Activated CD4-positive, alpha-beta memory T cell treated with anti-CD3 and anti-CD28 coated beads, Interleukin-2, amount 10 ng/mL, durations not matched to agents 7 days and 5 days (primary cell): ENCODE measurements around the gene ADCY7. TPM values are rescaled to one million over a fixed set of nuclear protein-coding genes. Genes with fewer than 3 reads are reported as not detected.

Experiments used
- CTCF ChIA-PET: fragments of 350-600 bp; sonication (Branson Sonifier 250); formaldehyde crosslinking; loops from one replicate; lab custom pipeline; 2021; ENCODE audit warnings: antibody characterized with exemption, inconsistent platforms; lab: Charles Lee
- POLR2A ChIA-PET: fragments of 350-600 bp; sonication (Branson Sonifier 250); formaldehyde crosslinking; loops from one replicate; lab custom pipeline; 2021; ENCODE audit warnings: antibody characterized with exemption; lab: Charles Lee
- DNase-seq: peaks from one replicate; pipeline ENCODE4 v3.0.0-alpha.2; 2020
- H3K27ac Mint-ChIP-seq: one replicate; pipeline ENCODE4 v1.8.0; 2021; ENCODE audit warnings: mild to moderate bottlenecking, mixed read lengths
- H3K27me3 Mint-ChIP-seq: one replicate; pipeline ENCODE4 v1.8.0; 2021; ENCODE audit warnings: mixed read lengths
- H3K36me3 Mint-ChIP-seq: one replicate; pipeline ENCODE4 v1.8.0; 2021; ENCODE audit warnings: low read depth, mixed read lengths
- H3K4me1 Mint-ChIP-seq: one replicate; pipeline ENCODE4 v1.8.0; 2021; ENCODE audit warnings: mixed read lengths
- H3K4me3 Mint-ChIP-seq: one replicate; pipeline ENCODE4 v1.8.0; 2021; ENCODE audit warnings: mild to moderate bottlenecking, mixed read lengths
- H3K9me3 Mint-ChIP-seq: one replicate; pipeline ENCODE4 v1.8.0; 2021; ENCODE audit warnings: mixed read lengths
- total RNA-seq, 2 experiments: library from RNA; stranded (reverse); gene quantifications; one replicate each; pipeline ENCODE4 v1.2.3, GENCODE V29; 2021

The ADCY7 gene
- total RNA-seq, 2 experiments from 2014 or later: 266 to 270 TPM

DNA sequence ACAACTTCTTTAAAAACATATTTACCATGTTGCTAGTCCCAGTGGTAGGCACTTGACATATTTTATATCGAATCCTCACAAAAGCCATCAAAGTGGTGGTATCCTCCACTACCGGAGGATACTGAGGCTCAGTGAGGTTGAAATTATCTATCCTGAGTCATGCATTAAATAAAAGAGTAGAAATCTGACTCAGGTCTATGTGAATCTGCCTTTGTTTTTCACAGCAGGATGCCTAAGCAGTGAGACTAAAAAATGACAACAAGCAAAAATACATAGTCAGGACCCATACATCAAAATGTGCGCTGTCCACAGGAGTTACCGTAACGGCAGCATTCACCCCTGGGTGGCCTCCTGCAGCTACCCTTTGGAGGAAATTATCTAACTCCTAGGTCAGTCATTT lies 84.8 kb downstream of the ADCY7 start:
- DNase-seq: no peak
- H3K4me1 Mint-ChIP-seq: peaks cover 28% of the 10 kb centered on the region
- no peaks in the 10 kb centered on the region for H3K27me3 Mint-ChIP-seq
- H3K27ac Mint-ChIP-seq: no peak overlapping the region
- POLR2A ChIA-PET: interaction anchor here (7.8 to 8.5 kb wide), 2 partner anchors 12 to 24 kb away, joined by 79 to 86 read pairs; no protein-coding TSS in a partner anchor
- H3K9me3 Mint-ChIP-seq: peaks cover 11% of the 10 kb centered on the region
- peaks cover 85% of the 10 kb centered on the region for H3K36me3 Mint-ChIP-seq
- CTCF ChIA-PET: interaction anchor here (1.0 to 13.0 kb wide), 6 partner anchors 8 to 455 kb away, joined by 3 to 364 read pairs (median 4); partner anchors contain the start of gene CNEP1R1
- no peak overlapping the region for H3K4me3 Mint-ChIP-seq

DNA sequence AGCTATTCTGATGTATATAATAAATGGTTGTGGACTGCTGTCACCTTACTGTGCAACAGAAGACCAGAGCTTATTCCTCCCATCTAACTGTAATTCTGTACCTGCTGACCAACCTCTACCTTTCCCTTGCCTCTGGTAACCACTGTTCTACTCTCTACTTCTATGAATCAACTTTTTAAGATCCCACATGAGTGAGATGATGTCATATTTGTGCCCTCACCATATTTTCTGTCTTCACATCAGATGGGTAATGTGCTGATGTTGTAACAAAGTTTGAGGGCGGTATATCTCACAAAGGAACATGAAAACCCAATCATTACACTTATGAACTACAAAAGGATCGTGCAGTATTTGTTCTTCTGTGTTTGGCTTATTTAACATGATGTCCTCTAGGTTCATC lies 85.6 kb downstream of the ADCY7 start:
- Mint-ChIP-seq H3K36me3 (peaks cover 79% of the 10 kb centered on the region), H3K27me3 (no peaks in the 10 kb centered on the region), H3K9me3 (peaks cover 11% of the 10 kb centered on the region), H3K4me3 (no peak overlapping the region), H3K27ac (no peak overlapping the region), H3K4me1 (peaks cover 29% of the 10 kb centered on the region)
- CTCF ChIA-PET: interaction anchor here (0.8 to 13.0 kb wide), 7 partner anchors 8 to 454 kb away, joined by 3 to 364 read pairs (median 4); partner anchors contain the start of gene CNEP1R1
- POLR2A ChIA-PET: interaction anchor here (7.8 to 8.5 kb wide), 2 partner anchors 13 to 24 kb away, joined by 79 to 86 read pairs; no protein-coding TSS in a partner anchor
- no peak for DNase-seq

DNA sequence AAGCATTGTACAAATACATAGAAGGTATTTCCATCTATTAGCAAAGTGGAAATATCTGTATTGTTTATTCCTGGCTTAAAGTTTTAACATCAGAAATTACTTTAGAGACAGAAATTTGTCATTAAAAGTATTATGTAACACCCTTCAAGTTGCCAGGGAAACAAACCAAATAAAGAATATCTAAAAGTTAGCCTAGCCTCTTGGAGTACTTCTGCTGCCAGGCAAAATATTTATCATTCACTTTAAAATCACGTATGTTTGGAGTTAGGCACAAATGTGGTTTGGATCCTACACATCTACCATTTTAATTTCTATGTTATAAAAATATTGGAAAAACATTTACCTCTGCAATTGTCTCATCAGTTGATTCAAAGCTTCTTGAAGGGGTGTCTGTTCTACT lies 87.7 kb downstream of the ADCY7 start:
- H3K27ac Mint-ChIP-seq: no peak overlapping the region
- POLR2A ChIA-PET: interaction anchor here (0.8 to 8.5 kb wide), 6 partner anchors 11 to 388 kb away, joined by 3 to 86 read pairs (median 5); partner anchors contain the start of gene CYLD

DNA sequence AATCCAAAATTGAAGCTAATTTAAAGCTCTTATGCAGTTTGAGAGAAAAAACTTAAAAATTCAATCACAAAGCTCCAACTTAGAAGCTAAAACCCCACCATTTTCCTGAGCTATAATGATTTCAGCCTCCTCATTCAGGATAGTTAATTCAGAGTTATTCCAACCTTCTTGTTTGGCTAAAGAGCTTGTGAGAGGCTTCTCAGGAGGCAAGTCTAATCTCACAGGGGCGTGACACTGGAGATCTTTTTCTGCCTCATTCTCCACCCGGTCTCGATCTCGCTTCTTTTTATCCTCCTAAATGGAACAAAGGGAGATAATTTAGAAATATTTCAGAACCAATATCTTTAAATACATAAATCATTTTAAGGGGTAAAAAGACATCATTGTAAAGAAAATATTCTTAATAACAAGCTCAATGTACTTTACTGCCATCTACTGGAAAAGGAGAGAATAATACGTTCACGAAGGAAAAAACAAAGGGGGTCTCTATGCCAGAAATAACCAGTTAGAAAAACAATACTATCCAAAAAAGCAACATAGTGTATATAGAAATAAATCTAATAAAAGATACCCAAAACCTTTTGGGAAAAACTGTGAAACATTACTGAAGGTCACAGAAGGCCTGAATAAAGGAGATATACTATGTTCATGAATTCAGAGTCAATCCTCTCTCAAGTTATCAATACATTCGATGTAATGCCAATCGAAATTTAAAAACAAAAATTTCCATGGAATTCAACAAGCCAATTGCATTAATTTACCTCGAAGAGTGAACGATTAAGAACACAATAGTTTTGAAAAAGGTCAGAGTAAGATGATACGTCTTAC lies 88.5 kb downstream of the ADCY7 start:
- ChIA-PET POLR2A (interaction anchor here (0.8 to 8.5 kb wide), 7 partner anchors 10 to 387 kb away, joined by 3 to 86 read pairs (median 3); partner anchors contain the start of gene CYLD), CTCF (interaction anchor here (0.6 to 13.0 kb wide), 28 partner anchors 8 to 452 kb away, joined by 3 to 364 read pairs (median 5); partner anchors contain the start of genes BRD7, CNEP1R1 and CYLD)
- no peak overlapping the region for H3K27ac Mint-ChIP-seq
- H3K27me3 Mint-ChIP-seq: no peaks in the 10 kb centered on the region
- no peak for DNase-seq
- peaks cover 30% of the 10 kb centered on the region for H3K4me1 Mint-ChIP-seq
- no peaks in the 10 kb centered on the region for H3K9me3 Mint-ChIP-seq
- no peak overlapping the region for H3K4me3 Mint-ChIP-seq
- H3K36me3 Mint-ChIP-seq: peaks cover 66% of the 10 kb centered on the region

More for the DNA sequence above, 87.7 kb downstream of the ADCY7 start:
- Mint-ChIP-seq H3K4me1 (peaks cover 26% of the 10 kb centered on the region), H3K36me3 (peaks cover 67% of the 10 kb centered on the region), H3K9me3 (peaks cover 2% of the 10 kb centered on the region), H3K4me3 (no peak overlapping the region), H3K27me3 (no peaks in the 10 kb centered on the region)
- DNase-seq: no peak
- CTCF ChIA-PET: interaction anchor here (0.8 to 13.0 kb wide), 22 partner anchors 9 to 452 kb away, joined by 3 to 364 read pairs (median 6); partner anchors contain the start of genes BRD7, CNEP1R1 and CYLD

DNA sequence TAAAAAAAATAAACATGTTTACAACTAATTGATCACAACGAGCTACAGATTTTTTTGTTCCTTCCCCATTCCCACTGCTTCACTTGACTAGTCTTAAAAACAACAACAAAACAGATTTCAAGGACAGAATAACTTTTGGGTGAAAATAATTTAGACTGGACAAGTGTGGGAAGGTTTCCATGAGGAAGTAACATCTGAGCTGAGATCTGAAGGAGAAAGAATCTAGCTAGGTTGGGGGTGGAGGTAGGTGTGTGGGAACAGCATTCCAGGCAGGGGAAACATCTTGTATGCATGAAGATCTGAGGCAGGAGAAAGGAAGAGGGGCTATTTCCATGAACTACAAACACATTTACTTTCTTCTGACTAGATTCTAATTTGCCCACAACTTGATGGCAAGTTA lies 93.3 kb downstream of the ADCY7 start:
- no peak for DNase-seq
- no peaks in the 10 kb centered on the region for H3K9me3 Mint-ChIP-seq
- no peak overlapping the region for H3K4me3 Mint-ChIP-seq
- H3K4me1 Mint-ChIP-seq: peaks cover 41% of the 10 kb centered on the region
- H3K36me3 Mint-ChIP-seq: peaks cover 65% of the 10 kb centered on the region
- no peaks in the 10 kb centered on the region for H3K27me3 Mint-ChIP-seq
- H3K27ac Mint-ChIP-seq: no peak overlapping the region
- ChIA-PET CTCF (interaction anchor here (0.6 to 13.0 kb wide), 12 partner anchors 8 to 447 kb away, joined by 3 to 364 read pairs (median 4); partner anchors contain the start of gene CNEP1R1), POLR2A (interaction anchor here (1.0 to 3.3 kb wide), 5 partner anchors 8 to 447 kb away, joined by 3 to 18 read pairs (median 3); no protein-coding TSS in a partner anchor)

DNA sequence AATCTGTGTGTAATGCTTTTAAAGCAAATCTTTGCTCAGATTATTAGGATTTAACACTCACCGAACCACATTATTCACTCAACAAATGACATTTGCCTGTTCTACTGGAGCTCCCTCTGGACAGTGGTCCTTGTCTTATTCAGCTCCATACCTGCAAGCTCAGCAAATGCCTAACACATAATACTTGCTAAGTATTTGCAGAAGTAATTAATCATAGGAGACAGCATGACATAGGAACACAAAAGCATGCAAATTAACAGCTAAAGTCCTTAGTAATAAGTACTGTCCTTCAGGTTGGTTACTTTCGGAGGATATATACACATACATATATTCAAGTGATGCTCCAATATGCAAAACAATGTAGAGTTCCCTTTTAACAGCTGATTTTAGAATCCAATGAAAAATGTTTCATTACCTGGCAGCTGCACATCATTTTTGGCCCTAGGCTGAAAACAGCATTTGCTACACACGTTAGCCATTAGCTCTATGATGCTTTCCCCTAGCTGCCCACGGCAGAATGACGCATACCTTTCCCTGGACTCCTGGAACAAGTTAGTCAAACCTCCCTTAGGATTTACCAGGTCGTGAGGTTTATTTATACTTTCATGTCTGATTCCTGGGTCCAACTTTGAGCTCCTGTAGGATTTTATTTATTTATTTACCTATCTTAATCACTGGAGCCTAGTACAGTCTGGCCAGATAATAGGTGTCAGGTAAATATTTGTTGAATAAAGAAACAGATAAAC lies 93.9 kb downstream of the ADCY7 start:
- POLR2A ChIA-PET: interaction anchor here (0.8 to 3.3 kb wide), 9 partner anchors 7 to 446 kb away, joined by 3 to 18 read pairs (median 4); no protein-coding TSS in a partner anchor
- H3K4me3 Mint-ChIP-seq: no peak overlapping the region
- CTCF ChIA-PET: interaction anchor here (0.6 to 13.0 kb wide), 12 partner anchors 8 to 446 kb away, joined by 3 to 364 read pairs (median 4); partner anchors contain the start of gene CNEP1R1
- H3K4me1 Mint-ChIP-seq: peaks cover 41% of the 10 kb centered on the region
- no peaks in the 10 kb centered on the region for H3K27me3 Mint-ChIP-seq
- no peaks in the 10 kb centered on the region for H3K9me3 Mint-ChIP-seq
- H3K27ac Mint-ChIP-seq: no peak overlapping the region
- H3K36me3 Mint-ChIP-seq: peaks cover 65% of the 10 kb centered on the region
- no peak for DNase-seq

DNA sequence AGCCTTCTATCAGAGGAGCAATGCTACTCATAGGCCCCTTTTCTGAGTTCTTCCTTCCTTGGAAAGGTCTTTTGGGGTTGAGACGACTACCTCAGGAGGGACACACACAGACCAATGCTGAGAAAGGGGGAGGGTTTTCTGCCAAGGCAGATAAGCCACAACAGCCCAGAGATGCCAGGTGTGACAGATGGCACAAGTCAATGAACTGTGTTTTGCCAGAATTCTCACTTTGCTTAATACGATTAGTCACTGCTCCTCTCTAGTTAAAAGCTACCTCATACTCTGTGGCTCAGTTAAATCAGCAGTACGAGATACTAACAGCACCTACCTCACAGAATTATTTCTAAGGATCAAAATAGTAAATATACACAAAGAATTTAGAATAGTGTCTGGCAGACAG lies 94.4 kb downstream of the ADCY7 start:
- ChIA-PET POLR2A (interaction anchor here (0.8 to 3.3 kb wide), 8 partner anchors 17 to 446 kb away, joined by 3 to 18 read pairs (median 4); no protein-coding TSS in a partner anchor), CTCF (interaction anchor here (0.8 to 13.0 kb wide), 6 partner anchors 9 to 446 kb away, joined by 3 to 364 read pairs (median 18); partner anchors contain the start of gene CNEP1R1)
- no peak for DNase-seq
- Mint-ChIP-seq H3K4me1 (peaks cover 45% of the 10 kb centered on the region), H3K27me3 (no peaks in the 10 kb centered on the region), H3K9me3 (no peaks in the 10 kb centered on the region), H3K36me3 (peaks cover 66% of the 10 kb centered on the region), H3K4me3 (no peak overlapping the region), H3K27ac (no peak overlapping the region)

DNA sequence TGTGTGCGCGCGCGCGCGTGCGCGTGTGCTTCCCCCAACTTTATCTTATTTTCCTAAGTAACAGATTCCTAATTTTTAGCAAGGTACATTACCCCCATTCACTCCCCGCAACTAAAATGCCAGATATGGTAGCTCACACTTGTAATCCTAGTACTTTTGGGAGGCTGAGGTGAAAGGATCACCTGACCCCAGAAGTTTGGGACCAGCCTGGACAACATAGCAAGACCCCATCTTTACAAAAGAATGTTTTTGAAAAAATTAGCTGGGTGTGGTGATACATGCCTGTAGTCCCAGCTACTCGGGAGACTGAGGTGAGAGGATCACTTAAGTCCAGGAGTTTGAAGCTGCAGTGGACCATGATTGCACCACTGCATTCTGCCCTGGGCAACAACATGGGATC lies 97.3 kb downstream of the ADCY7 start:
- Mint-ChIP-seq H3K36me3 (peaks cover 69% of the 10 kb centered on the region), H3K27ac (no peak overlapping the region), H3K4me3 (no peak overlapping the region), H3K4me1 (peaks cover 58% of the 10 kb centered on the region), H3K27me3 (no peaks in the 10 kb centered on the region), H3K9me3 (no peaks in the 10 kb centered on the region)
- DNase-seq: no peak
- CTCF ChIA-PET: interaction anchor here (1.1 to 5.2 kb wide), 3 partner anchors 9 to 153 kb away, joined by 4 to 29 read pairs (median 7); no protein-coding TSS in a partner anchor
- POLR2A ChIA-PET: no interaction called here

DNA sequence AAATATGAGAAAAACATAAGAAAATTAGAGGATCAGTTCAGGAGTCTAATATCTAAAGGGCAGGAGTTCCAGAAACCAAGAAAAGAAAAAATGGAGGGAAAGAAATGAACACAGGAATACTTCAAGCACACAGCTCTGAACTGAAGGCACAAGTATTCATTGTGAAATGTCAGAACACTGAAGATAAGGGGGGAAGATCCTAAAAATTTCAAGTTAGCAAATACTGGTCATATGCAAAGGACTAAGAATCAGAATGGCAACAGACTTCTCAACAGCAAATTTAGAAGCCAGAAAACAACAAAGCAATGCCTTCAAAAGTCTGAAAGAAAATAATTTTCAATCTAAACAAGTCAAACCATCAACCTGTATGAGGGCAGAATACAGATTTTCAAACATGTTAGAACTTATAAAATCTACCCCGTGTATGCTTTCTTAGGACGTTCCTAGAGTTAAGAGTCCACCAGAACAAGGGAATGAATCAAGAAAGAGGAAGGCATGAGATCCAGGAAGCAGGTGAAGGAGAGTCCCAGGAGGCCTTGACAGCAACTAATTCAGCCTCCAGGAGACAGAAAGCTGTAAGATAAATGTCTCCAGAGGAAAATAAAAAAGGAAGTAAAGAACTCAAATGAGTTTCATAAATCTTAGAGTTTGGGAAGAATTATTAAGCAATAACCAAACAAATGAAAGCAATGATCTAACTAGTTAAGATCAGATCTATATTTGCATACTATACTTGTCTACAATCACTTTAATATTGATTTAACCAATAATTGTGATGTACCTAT lies 99.6 kb downstream of the ADCY7 start:
- no peaks in the 10 kb centered on the region for H3K27me3 Mint-ChIP-seq
- no peaks in the 10 kb centered on the region for H3K9me3 Mint-ChIP-seq
- CTCF ChIA-PET: interaction anchor here (0.6 to 5.2 kb wide), 3 partner anchors 39 to 300 kb away, joined by 3 to 29 read pairs (median 23); no protein-coding TSS in a partner anchor
- H3K36me3 Mint-ChIP-seq: peaks cover 54% of the 10 kb centered on the region
- H3K4me3 Mint-ChIP-seq: peak overlapping the region; percentile 0
- peaks cover 56% of the 10 kb centered on the region for H3K4me1 Mint-ChIP-seq
- POLR2A ChIA-PET: interaction anchor here (0.9 to 2.2 kb wide), 4 partner anchors 9 to 382 kb away, joined by 3 to 15 read pairs (median 3); no protein-coding TSS in a partner anchor
- H3K27ac Mint-ChIP-seq: no peak overlapping the region
- no peak for DNase-seq
